HepG2 (cell line): ENCODE results near the gene AUH. TPM values are rescaled to one million over a fixed set of nuclear protein-coding genes. Genes with fewer than 3 reads are reported as not detected.

Experiments used
- ARID3A ChIP-seq: IDR thresholded peaks from 2 replicates; pipeline ENCODE4 v1.6.1; 2012; ENCODE audit warnings: low read depth, low read length, improper control_type of control experiment
- ARNT ChIP-seq: fragments of 450-650 bp; IDR thresholded peaks from 2 replicates; pipeline ENCODE4 v1.6.1; 2017
- ATF3 ChIP-seq: sonication (generic); formaldehyde crosslinking; IDR thresholded peaks from 2 replicates; pipeline ENCODE4 v1.4.0; 2020; ENCODE audit warnings: missing genetic modification reagents
- BCL6 ChIP-seq: IDR thresholded peaks from 2 replicates; pipeline ENCODE4 v1.6.1; 2016; ENCODE audit warnings: missing genetic modification reagents, missing compliant biosample characterization
- DPF2 ChIP-seq: sonication (generic); formaldehyde crosslinking; IDR thresholded peaks from 2 replicates; pipeline ENCODE4 v1.4.0; 2020; ENCODE audit warnings: mild to moderate bottlenecking, low read depth, missing genetic modification reagents, borderline replicate concordance
- FOXA3 ChIP-seq: IDR thresholded peaks from 2 replicates; pipeline ENCODE4 v1.6.1; 2016; ENCODE audit warnings: missing genetic modification reagents, missing compliant biosample characterization
- FOXK1 ChIP-seq: sonication (generic); formaldehyde crosslinking; IDR thresholded peaks from 2 replicates; pipeline ENCODE4 v1.4.0; 2020; ENCODE audit warnings: low read depth, missing genetic modification reagents, borderline replicate concordance
- GATAD2A ChIP-seq: IDR thresholded peaks from 2 replicates; pipeline ENCODE4 v1.6.1; 2016
- KAT7 ChIP-seq: IDR thresholded peaks from 2 replicates; pipeline ENCODE4 v1.6.1; 2018; ENCODE audit warnings: borderline replicate concordance, missing compliant biosample characterization
- KAT8 ChIP-seq: IDR thresholded peaks from 2 replicates; pipeline ENCODE4 v1.6.1; 2016; ENCODE audit warnings: missing genetic modification reagents, missing compliant biosample characterization
- MIER3 ChIP-seq: IDR thresholded peaks from 2 replicates; pipeline ENCODE4 v1.6.1; 2016; ENCODE audit warnings: missing compliant biosample characterization, borderline replicate concordance
- NFATC3 ChIP-seq: sonication (generic); formaldehyde crosslinking; IDR thresholded peaks from 2 replicates; pipeline ENCODE4 v1.5.1; 2020; ENCODE audit warnings: mild to moderate bottlenecking, missing genetic modification reagents
- NFIB ChIP-seq: sonication (generic); formaldehyde crosslinking; IDR thresholded peaks from 2 replicates; pipeline ENCODE4 v1.9.0; 2021; ENCODE audit warnings: missing genetic modification reagents, mild to moderate bottlenecking, borderline replicate concordance
- RARA ChIP-seq: IDR thresholded peaks from 2 replicates; pipeline ENCODE4 v1.6.1; 2016; ENCODE audit warnings: missing genetic modification reagents, missing compliant biosample characterization
- RBFOX2 ChIP-seq: fragments of 200-400 bp; formaldehyde crosslinking; IDR thresholded peaks from 2 replicates; pipeline ENCODE4 v1.6.1; 2017; ENCODE audit warnings: low read depth, mild to moderate bottlenecking, low read length
- RCOR2 ChIP-seq: IDR thresholded peaks from 2 replicates; pipeline ENCODE4 v1.6.1; 2016; ENCODE audit warnings: missing biosample characterization, missing genetic modification reagents
- SMAD3 ChIP-seq: sonication (generic); formaldehyde crosslinking; IDR thresholded peaks from 2 replicates; pipeline ENCODE4 v1.4.0; 2020; ENCODE audit warnings: missing genetic modification reagents
- SNAPC5 ChIP-seq: sonication (generic); formaldehyde crosslinking; IDR thresholded peaks from 2 replicates; pipeline ENCODE4 v1.8.1; 2023; ENCODE audit warnings: mild to moderate bottlenecking, missing genetic modification reagents, borderline replicate concordance
- TCF7 ChIP-seq: sonication (generic); IDR thresholded peaks from 2 replicates; pipeline ENCODE4 v1.6.1; 2016; ENCODE audit warnings: antibody characterized with exemption, low read depth
- THYN1 ChIP-seq: sonication (generic); formaldehyde crosslinking; IDR thresholded peaks from 2 replicates; pipeline ENCODE4 v1.8.1; 2023; ENCODE audit warnings: low read depth, mild to moderate bottlenecking, moderate library complexity, missing genetic modification reagents, borderline replicate concordance
- ZFAT ChIP-seq: sonication (generic); formaldehyde crosslinking; conservative IDR thresholded peaks from 2 replicates; pipeline ENCODE4 v1.8.1; 2023; ENCODE audit warnings: missing genetic modification reagents, inconsistent platforms
- ZNF260 ChIP-seq: sonication (generic); formaldehyde crosslinking; IDR thresholded peaks from 2 replicates; pipeline ENCODE4 v1.4.0; 2020; ENCODE audit warnings: missing genetic modification reagents, low read depth, mild to moderate bottlenecking, borderline replicate concordance
- ZNF292 ChIP-seq: sonication (generic); formaldehyde crosslinking; IDR thresholded peaks from 2 replicates; pipeline ENCODE4 v1.8.1; 2022; ENCODE audit warnings: mild to moderate bottlenecking, low read depth, missing genetic modification reagents, borderline replicate concordance
- ZNF543 ChIP-seq: sonication (generic); formaldehyde crosslinking; IDR thresholded peaks from 2 replicates; pipeline ENCODE4 v1.4.0; 2020; ENCODE audit warnings: mild to moderate bottlenecking, missing genetic modification reagents
- ZNF670 ChIP-seq: sonication (generic); formaldehyde crosslinking; IDR thresholded peaks from 2 replicates; pipeline ENCODE4 v1.8.0; 2022; ENCODE audit warnings: mild to moderate bottlenecking, missing genetic modification reagents, borderline replicate concordance
- ZNF776 ChIP-seq: sonication (generic); formaldehyde crosslinking; IDR thresholded peaks from 2 replicates; pipeline ENCODE4 v1.4.0; 2020; ENCODE audit warnings: mild to moderate bottlenecking, missing genetic modification reagents
- polyA plus RNA-seq, 8 experiments: library from polyadenylated mRNA; depleted of rRNA in 3 of 8; stranded (reverse) in 7 of 8; unstranded in 1 of 8; fragments of >200 nt; fragmentation: Illumina TruSeq in 4 of 8; extraction: Trizol in 4 of 8; gene quantifications; 2 replicates each; pipeline versions ENCODE4 v1.2.1 to v1.2.3, GENCODE V29; 2011 to 2016; ENCODE audit warnings: low read depth in 4 of 8, missing spikeins in 1 of 8, mixed read lengths in 1 of 8; ENCODE audit not compliant: insufficient read depth in 1 of 8
- total RNA-seq, 5 experiments: library from RNA; depleted of rRNA; stranded (reverse); fragments of >200 nt; fragmentation: Illumina TruSeq; extraction: Trizol; gene quantifications; 2 replicates each; pipeline ENCODE4 v1.2.3, GENCODE V29; 2016; ENCODE audit warnings: low read depth in 1 of 5
- TF ChIP-seq, protein P1 (sequence below): sonication (generic); formaldehyde crosslinking; IDR thresholded peaks from 2 replicates; pipeline ENCODE4 v1.5.1; 2020; ENCODE audit warnings: mild to moderate bottlenecking, missing genetic modification reagents

The AUH gene
- total and polyA plus RNA-seq, 2 of the 13 experiments (the other 11 are each of a cell fraction or from before 2014, with no cell fraction given), result 25.8 to 31.9 TPM

GRCh38 chr9:91182429-91183225, 179.1 kb downstream of the AUH start (continued):
- TF ChIP-seq SNAPC5 (CRISPR knock-in tag) (no peak), KAT8 (0 out of 2 replicates have a peak, but pooled peaks have one; percentile 36), ZFAT (CRISPR knock-in tag) (no peak), BCL6 (CRISPR knock-in tag) (peak; percentile 28; the same call in 1 of the 2 replicates), ZNF260 (CRISPR knock-in tag) (no peak), RCOR2 (no peak), FOXA3 (peak; percentile 76; the same call in 1 of the 2 replicates), ZNF292 (CRISPR knock-in tag) (peak; percentile 49; the same call in 1 of the 2 replicates), GATAD2A (CRISPR knock-in tag) (peak; percentile 91), TCF7 (peak; percentile 10; the same call in 1 of the 2 replicates), SMAD3 (CRISPR knock-in tag) (peak; percentile 48; the same call in 1 of the 2 replicates), RBFOX2 (no peak), THYN1 (CRISPR knock-in tag) (no peak), NFATC3 (CRISPR knock-in tag) (no peak), DPF2 (CRISPR knock-in tag) (no peak), ZNF670 (CRISPR knock-in tag) (no peak), ARID3A (no peak; the same call in 1 of the 2 replicates), ARNT (no peak), KAT7 (CRISPR knock-in tag) (0 out of 2 replicates have a peak, but pooled peaks have one; percentile 40), NFIB (no peak), ZNF776 (CRISPR knock-in tag) (no peak), ZNF543 (CRISPR knock-in tag) (no peak), RARA (peak; percentile 28; the same call in 1 of the 2 replicates), MIER3 (CRISPR knock-in tag) (no peak), FOXK1 (CRISPR knock-in tag) (peak; percentile 44; the same call in 1 of the 2 replicates), ATF3 (CRISPR knock-in tag) (peak; percentile 83)
- TF ChIP-seq, protein P1, sequence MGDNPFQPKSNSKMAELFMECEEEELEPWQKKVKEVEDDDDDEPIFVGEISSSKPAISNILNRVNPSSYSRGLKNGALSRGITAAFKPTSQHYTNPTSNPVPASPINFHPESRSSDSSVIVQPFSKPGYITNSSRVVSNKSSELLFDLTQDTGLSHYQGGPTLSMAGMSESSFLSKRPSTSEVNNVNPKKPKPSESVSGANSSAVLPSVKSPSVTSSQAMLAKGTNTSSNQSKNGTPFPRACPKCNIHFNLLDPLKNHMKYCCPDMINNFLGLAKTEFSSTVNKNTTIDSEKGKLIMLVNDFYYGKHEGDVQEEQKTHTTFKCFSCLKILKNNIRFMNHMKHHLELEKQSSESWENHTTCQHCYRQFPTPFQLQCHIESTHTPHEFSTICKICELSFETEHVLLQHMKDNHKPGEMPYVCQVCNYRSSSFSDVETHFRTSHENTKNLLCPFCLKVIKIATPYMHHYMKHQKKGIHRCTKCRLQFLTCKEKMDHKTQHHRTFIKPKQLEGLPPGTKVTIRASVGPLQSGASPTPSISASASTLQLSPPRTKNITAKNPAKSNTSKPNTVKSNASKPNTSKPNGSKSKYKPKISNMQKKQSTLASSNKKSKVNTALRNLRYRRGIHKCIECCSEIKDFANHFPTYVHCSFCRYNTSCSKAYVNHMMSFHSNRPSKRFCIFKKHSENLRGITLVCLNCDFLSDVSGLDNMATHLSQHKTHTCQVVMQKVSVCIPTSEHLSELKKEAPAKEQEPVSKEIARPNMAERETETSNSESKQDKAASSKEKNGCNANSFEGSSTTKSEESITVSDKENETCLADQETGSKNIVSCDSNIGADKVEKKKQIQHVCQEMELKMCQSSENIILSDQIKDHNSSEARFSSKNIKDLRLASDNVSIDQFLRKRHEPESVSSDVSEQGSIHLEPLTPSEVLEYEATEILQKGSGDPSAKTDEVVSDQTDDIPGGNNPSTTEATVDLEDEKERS, result 0 out of 2 replicates have a peak, but pooled peaks have one; percentile 54
